Stimulated activated naive CD8-positive, alpha-beta T cell treated with anti-CD3 and anti-CD28 coated beads, Interleukin-15, Interleukin-2, amounts not matched to agents 100 ng/mL and 50 ng/mL, for 24 hours (primary cell): Measurements from ENCODE around the gene SNF8.

ENCODE experiments used
- H3K27ac Mint-ChIP-seq: one replicate; pipeline ENCODE4 v1.8.0; 2021; ENCODE audit warnings: mild to moderate bottlenecking, mixed read lengths
- H3K27me3 Mint-ChIP-seq: one replicate; pipeline ENCODE4 v1.8.0; 2021; ENCODE audit warnings: mixed read lengths
- H3K36me3 Mint-ChIP-seq: one replicate; pipeline ENCODE4 v1.8.0; 2021; ENCODE audit warnings: low read depth, mixed read lengths
- H3K4me1 Mint-ChIP-seq: one replicate; pipeline ENCODE4 v1.8.0; 2021; ENCODE audit warnings: low read depth, mixed read lengths
- H3K4me3 Mint-ChIP-seq: one replicate; pipeline ENCODE4 v1.8.0; 2021; ENCODE audit warnings: mild to moderate bottlenecking, mixed read lengths
- H3K9me3 Mint-ChIP-seq: one replicate; pipeline ENCODE4 v1.8.0; 2021; ENCODE audit warnings: mixed read lengths

The SNF8 gene

GRCh38 chr17:48944515-48945260, at the start of gene SNF8:
Gene SNF8 (minus strand): TSS chr17:48944842. CDS start chr17:48944734, 108 bp downstream.
- Mint-ChIP-seq H3K4me3 (peak within 1 kb of the TSS; percentile 99), H3K27me3 (peaks cover 3% of the 10 kb centered on the region), H3K36me3 (peaks cover 19% of the 10 kb centered on the region), H3K27ac (peak within 1 kb of the TSS; percentile 97), H3K4me1 (peaks cover 15% of the 10 kb centered on the region), H3K9me3 (no peaks in the 10 kb centered on the region)

GRCh38 chr17:48993951-48994350, 49.3 kb upstream of the SNF8 start:
- Mint-ChIP-seq H3K36me3 (no peaks in the 10 kb centered on the region), H3K4me1 (peaks cover 34% of the 10 kb centered on the region), H3K27ac (no peak overlapping the region), H3K9me3 (no peaks in the 10 kb centered on the region), H3K4me3 (no peak overlapping the region), H3K27me3 (peaks cover 80% of the 10 kb centered on the region)

GRCh38 chr17:48993305-48993704, 48.7 kb upstream of the SNF8 start:
- no peaks in the 10 kb centered on the region for H3K36me3 Mint-ChIP-seq
- peaks cover 74% of the 10 kb centered on the region for H3K27me3 Mint-ChIP-seq
- peaks cover 27% of the 10 kb centered on the region for H3K4me1 Mint-ChIP-seq
- no peaks in the 10 kb centered on the region for H3K9me3 Mint-ChIP-seq
- no peak overlapping the region for H3K4me3 Mint-ChIP-seq
- no peak overlapping the region for H3K27ac Mint-ChIP-seq

- H3K27ac Mint-ChIP-seq: no peak overlapping the region
- peaks cover 20% of the 10 kb centered on the region for H3K4me1 Mint-ChIP-seq
- H3K27me3 Mint-ChIP-seq: peaks cover 70% of the 10 kb centered on the region
Observed at GRCh38 chr17:48992444-48992843, 47.8 kb upstream of the SNF8 start.

GRCh38 chr17:48990882-48991357, 46.3 kb upstream of the SNF8 start:
- Mint-ChIP-seq H3K9me3 (no peaks in the 10 kb centered on the region), H3K27me3 (peaks cover 65% of the 10 kb centered on the region), H3K27ac (no peak overlapping the region), H3K4me1 (peaks cover 7% of the 10 kb centered on the region), H3K4me3 (no peak overlapping the region), H3K36me3 (no peaks in the 10 kb centered on the region)

More at GRCh38 chr17:48992444-48992843, 47.8 kb upstream of the SNF8 start:
- H3K9me3 Mint-ChIP-seq: no peaks in the 10 kb centered on the region
- H3K36me3 Mint-ChIP-seq: no peaks in the 10 kb centered on the region
- H3K4me3 Mint-ChIP-seq: no peak overlapping the region

GRCh38 chr17:48989100-48989499, 44.5 kb upstream of the SNF8 start:
- Mint-ChIP-seq H3K27me3 (peaks cover 60% of the 10 kb centered on the region), H3K36me3 (no peaks in the 10 kb centered on the region)

GRCh38 chr17:48985436-48986245, 41.0 kb upstream of the SNF8 start:
- no peaks in the 10 kb centered on the region for H3K9me3 Mint-ChIP-seq
- H3K4me1 Mint-ChIP-seq: no peaks in the 10 kb centered on the region
- peaks cover 36% of the 10 kb centered on the region for H3K27me3 Mint-ChIP-seq
- no peak overlapping the region for H3K27ac Mint-ChIP-seq
- H3K36me3 Mint-ChIP-seq: no peaks in the 10 kb centered on the region
- no peak overlapping the region for H3K4me3 Mint-ChIP-seq

More at GRCh38 chr17:48989100-48989499, 44.5 kb upstream of the SNF8 start:
- H3K27ac Mint-ChIP-seq: no peak overlapping the region
- no peaks in the 10 kb centered on the region for H3K9me3 Mint-ChIP-seq
- no peak overlapping the region for H3K4me3 Mint-ChIP-seq
- H3K4me1 Mint-ChIP-seq: no peaks in the 10 kb centered on the region

GRCh38 chr17:48981927-48982539, 37.4 kb upstream of the SNF8 start:
- Mint-ChIP-seq H3K4me1 (no peaks in the 10 kb centered on the region), H3K9me3 (no peaks in the 10 kb centered on the region), H3K36me3 (no peaks in the 10 kb centered on the region), H3K4me3 (no peak overlapping the region), H3K27me3 (peaks cover 21% of the 10 kb centered on the region), H3K27ac (no peak overlapping the region)

- no peaks in the 10 kb centered on the region for H3K36me3 Mint-ChIP-seq
- peaks cover 37% of the 10 kb centered on the region for H3K27me3 Mint-ChIP-seq
- peaks cover 5% of the 10 kb centered on the region for H3K4me1 Mint-ChIP-seq
Observed at GRCh38 chr17:48973806-48974205, 29.2 kb upstream of the SNF8 start.

GRCh38 chr17:48972749-48973097, 28.1 kb upstream of the SNF8 start:
- H3K27me3 Mint-ChIP-seq: peaks cover 46% of the 10 kb centered on the region
- H3K4me3 Mint-ChIP-seq: no peak overlapping the region
- H3K4me1 Mint-ChIP-seq: peaks cover 5% of the 10 kb centered on the region
- H3K36me3 Mint-ChIP-seq: no peaks in the 10 kb centered on the region
- no peak overlapping the region for H3K27ac Mint-ChIP-seq
- H3K9me3 Mint-ChIP-seq: no peaks in the 10 kb centered on the region

More at GRCh38 chr17:48973806-48974205, 29.2 kb upstream of the SNF8 start:
- Mint-ChIP-seq H3K9me3 (no peaks in the 10 kb centered on the region), H3K27ac (no peak overlapping the region), H3K4me3 (no peak overlapping the region)

GRCh38 chr17:48970865-48971687, 26.4 kb upstream of the SNF8 start:
- Mint-ChIP-seq H3K36me3 (no peaks in the 10 kb centered on the region), H3K27ac (no peak overlapping the region), H3K27me3 (peaks cover 51% of the 10 kb centered on the region), H3K4me1 (peaks cover 5% of the 10 kb centered on the region), H3K9me3 (no peaks in the 10 kb centered on the region), H3K4me3 (no peak overlapping the region)

GRCh38 chr17:48970224-48970623, 25.6 kb upstream of the SNF8 start:
- no peak overlapping the region for H3K27ac Mint-ChIP-seq
- H3K27me3 Mint-ChIP-seq: peaks cover 54% of the 10 kb centered on the region
- no peak overlapping the region for H3K4me3 Mint-ChIP-seq
- no peaks in the 10 kb centered on the region for H3K36me3 Mint-ChIP-seq
- H3K4me1 Mint-ChIP-seq: peaks cover 5% of the 10 kb centered on the region
- no peaks in the 10 kb centered on the region for H3K9me3 Mint-ChIP-seq

GRCh38 chr17:48961516-48962233, 17.0 kb upstream of the SNF8 start:
- H3K36me3 Mint-ChIP-seq: no peaks in the 10 kb centered on the region
- no peak overlapping the region for H3K4me3 Mint-ChIP-seq
- no peaks in the 10 kb centered on the region for H3K9me3 Mint-ChIP-seq
- H3K4me1 Mint-ChIP-seq: no peaks in the 10 kb centered on the region
- no peak overlapping the region for H3K27ac Mint-ChIP-seq
- peaks cover 34% of the 10 kb centered on the region for H3K27me3 Mint-ChIP-seq
